Vagina (tissue), 2 donors: ENCODE data around the gene MCM3AP. TPM values are rescaled to one million over a fixed set of nuclear protein-coding genes. Genes with fewer than 3 reads are reported as not detected.
A peak's percentile ranks its signal among the peaks of the same experiment; 100 is the strongest.

Source experiments
- DNase-seq, 2 donors: peaks; one replicate each; pipeline ENCODE4 v3.0.0-alpha.2; 2017; ENCODE audit errors: extremely low spot score in 2 of 2
- H3K27ac ChIP-seq: fragments of 200-600 bp; sonication (generic); one replicate; pipeline ENCODE4 v1.5.1; 2019
- H3K27me3 ChIP-seq: fragments of 200-600 bp; sonication (generic); one replicate; pipeline ENCODE4 v1.5.1; 2019
- H3K36me3 ChIP-seq, 2 donors: fragments of 200-600 bp; sonication (generic); one replicate each; pipeline ENCODE4 v1.5.1; 2017 to 2019
- H3K4me1 ChIP-seq: fragments of 200-600 bp; sonication (generic); one replicate; pipeline ENCODE4 v1.5.1; 2019
- H3K4me3 ChIP-seq, 2 donors: fragments of 200-600 bp; sonication (generic); 1 replicate in 1 of 2; 2 replicates in 1 of 2; pipeline ENCODE4 v1.5.1; 2016 to 2019
- H3K9me3 ChIP-seq: fragments of 200-600 bp; sonication (generic); one replicate; pipeline ENCODE4 v1.5.1; 2019
- CTCF ChIP-seq, 3 experiments: fragments of 450-650 bp in 2 of 3; fragments of 200-600 bp in 1 of 3; sonication (generic) in 1 of 3; IDR thresholded peaks; one replicate each; pipeline ENCODE4 v1.5.1; 2017 to 2019; ENCODE audit warnings: antibody characterized with exemption in 3 of 3, mild to moderate bottlenecking in 2 of 3, moderate library complexity in 2 of 3
- POLR2A ChIP-seq, 2 donors: fragments of 450-650 bp; IDR thresholded peaks; one replicate each; pipeline ENCODE4 v1.6.1; 2017; ENCODE audit warnings: antibody characterized with exemption in 2 of 2, mild to moderate bottlenecking in 2 of 2, moderate library complexity in 2 of 2
- POLR2AphosphoS5 ChIP-seq, 2 donors: sonication (generic); formaldehyde crosslinking; IDR thresholded peaks; one replicate each; pipeline ENCODE4 v1.9.0; 2017; ENCODE audit warnings: antibody characterized with exemption in 2 of 2, mild to moderate bottlenecking in 2 of 2, low read depth in 1 of 2; ENCODE audit not compliant: insufficient read depth in 1 of 2
- intact Hi-C: fragments of 100-400 bp; cut with DNase I; formaldehyde crosslinking; loops from one replicate; pipeline ENCODE4 v1.15.1; 2023
- total RNA-seq: library from RNA; depleted of rRNA; stranded (reverse); fragments of >200 nt; gene quantifications from one replicate; pipeline ENCODE4 v1.2.3, GENCODE V29; 2016

Gene MCM3AP
- total RNA-seq, result 115 TPM

DNA sequence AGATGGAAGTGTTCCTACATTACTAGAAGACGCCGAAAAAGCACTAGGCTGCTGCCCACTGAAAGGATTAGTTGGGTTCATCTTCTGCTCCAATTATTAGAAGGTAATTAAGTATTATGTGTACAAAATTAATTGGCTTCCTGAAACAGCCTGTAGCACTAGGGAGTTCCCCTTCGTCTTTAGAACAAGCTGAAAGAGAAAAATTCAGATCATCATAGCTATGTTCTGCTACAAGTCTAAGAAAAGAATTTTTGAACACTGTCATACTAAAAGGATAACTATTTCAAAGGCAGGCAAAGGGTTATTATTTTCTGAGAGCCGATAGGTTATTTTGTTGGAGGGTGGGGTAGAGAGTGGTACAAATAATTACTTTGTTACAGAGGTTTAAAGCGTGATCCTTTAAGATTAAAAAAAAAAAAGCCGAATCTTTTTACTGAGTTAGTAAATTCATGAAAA lies at the start of gene MCM3AP:
Gene MCM3AP, minus strand, starts transcription at position 406 of the 456 bp plus-strand sequence. Its CDS starts 325 bp downstream, at position 81.
- intact Hi-C loops, result no loop called here
- Histone ChIP-seq H3K27me3 (no peaks in the 10 kb centered on the region), H3K36me3 (peaks cover 0 to 14% of the 10 kb centered on the region in 2 donors), H3K4me1 (peaks cover 66% of the 10 kb centered on the region), H3K4me3 (peak within 1 kb of the TSS; percentile 80 to 97), H3K27ac (peak within 1 kb of the TSS; percentile 92), H3K9me3 (no peaks in the 10 kb centered on the region)
- TF ChIP-seq CTCF (IDR thresholded peaks at IDR 0.05) (no peak), POLR2A (IDR thresholded peaks at IDR 0.05) (no peak), POLR2AphosphoS5 (IDR thresholded peaks at IDR 0.05; ENCODE audit: insufficient read depth in 1 of 2, low read depth in 1 of 2) (no peak)
- no peak for DNase-seq

- Histone ChIP-seq H3K4me1 (no peaks in the 10 kb centered on the region), H3K4me3 (no peak overlapping the region), H3K27me3 (no peaks in the 10 kb centered on the region), H3K9me3 (no peaks in the 10 kb centered on the region), H3K27ac (no peak overlapping the region), H3K36me3 (peaks cover 0 to 59% of the 10 kb centered on the region in 2 donors)
- no peak for DNase-seq
- TF ChIP-seq POLR2AphosphoS5 (IDR thresholded peaks at IDR 0.05; ENCODE audit: insufficient read depth in 1 of 2, low read depth in 1 of 2), result no peak
- TF ChIP-seq CTCF (IDR thresholded peaks at IDR 0.05), result no peak
- TF ChIP-seq POLR2A (IDR thresholded peaks at IDR 0.05), result no peak
- intact Hi-C loops, result no loop called here
These were observed 49.1 kb upstream of the MCM3AP start for GRCh38 chr21:46334351-46335140.

GRCh38 chr21:46329796-46330195 lies 44.4 kb upstream of the MCM3AP start:
- no peaks in the 10 kb centered on the region for H3K9me3 ChIP-seq
- peaks cover 0 to 25% of the 10 kb centered on the region in 2 donors for H3K36me3 ChIP-seq
- H3K27ac ChIP-seq, result no peak overlapping the region
- no peak overlapping the region for H3K4me3 ChIP-seq
- intact Hi-C loops, result loop anchor here (10.0 kb wide), 1 partner anchor 355 kb away; no protein-coding TSS in a partner anchor
- peaks cover 16% of the 10 kb centered on the region for H3K4me1 ChIP-seq
- TF ChIP-seq POLR2AphosphoS5 (IDR thresholded peaks at IDR 0.05; ENCODE audit: insufficient read depth in 1 of 2, low read depth in 1 of 2) (no peak), CTCF (IDR thresholded peaks at IDR 0.05) (no peak), POLR2A (IDR thresholded peaks at IDR 0.05) (no peak)
- no peak for DNase-seq
- no peaks in the 10 kb centered on the region for H3K27me3 ChIP-seq

DNA sequence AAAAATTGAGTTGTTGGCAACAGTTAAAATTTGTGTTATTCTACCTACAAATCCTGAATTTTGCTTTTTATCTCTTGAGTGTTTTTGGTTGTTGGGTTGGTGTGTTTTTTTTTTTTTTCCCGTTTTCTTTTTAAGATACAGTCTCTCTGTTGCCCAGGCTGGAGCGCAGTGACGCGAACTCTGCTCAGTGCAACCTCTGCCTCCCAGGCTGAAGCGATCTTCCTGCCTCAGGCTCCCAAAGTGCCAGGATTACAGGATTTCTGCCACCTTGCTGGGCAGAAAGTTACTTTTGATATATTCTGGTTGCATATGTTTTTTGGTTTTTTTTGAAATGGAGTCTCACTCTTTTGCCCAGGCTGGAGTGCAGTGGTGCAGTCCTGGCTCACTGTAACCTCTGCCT lies 42.7 kb upstream of the MCM3AP start:
- H3K4me1 ChIP-seq, result peaks cover 18% of the 10 kb centered on the region
- no peak for DNase-seq
- H3K27ac ChIP-seq, result no peak overlapping the region
- no peaks in the 10 kb centered on the region for H3K9me3 ChIP-seq
- peaks cover 0 to 19% of the 10 kb centered on the region in 2 donors for H3K36me3 ChIP-seq
- no peak overlapping the region for H3K4me3 ChIP-seq
- intact Hi-C loops, result loop anchor here (10.0 kb wide), 1 partner anchor 353 kb away; no protein-coding TSS in a partner anchor
- H3K27me3 ChIP-seq, result no peaks in the 10 kb centered on the region
- no peak for TF ChIP-seq POLR2A (IDR thresholded peaks at IDR 0.05)
- no peak for TF ChIP-seq CTCF (IDR thresholded peaks at IDR 0.05)
- no peak for TF ChIP-seq POLR2AphosphoS5 (IDR thresholded peaks at IDR 0.05; ENCODE audit: insufficient read depth in 1 of 2, low read depth in 1 of 2)

- peaks cover 23% of the 10 kb centered on the region for H3K4me1 ChIP-seq
- DNase-seq, result no peak
- no peaks in the 10 kb centered on the region for H3K27me3 ChIP-seq
- TF ChIP-seq CTCF (IDR thresholded peaks at IDR 0.05) (no peak), POLR2A (IDR thresholded peaks at IDR 0.05) (no peak), POLR2AphosphoS5 (IDR thresholded peaks at IDR 0.05; ENCODE audit: insufficient read depth in 1 of 2, low read depth in 1 of 2) (no peak)
- H3K4me3 ChIP-seq, result no peak overlapping the region
- peaks cover 0 to 19% of the 10 kb centered on the region in 2 donors for H3K36me3 ChIP-seq
- intact Hi-C loops, result loop anchor here (10.0 kb wide), 1 partner anchor 353 kb away; no protein-coding TSS in a partner anchor
- H3K9me3 ChIP-seq, result no peaks in the 10 kb centered on the region
- no peak overlapping the region for H3K27ac ChIP-seq
These were observed 42.3 kb upstream of the MCM3AP start for GRCh38 chr21:46327711-46328110.
